ENCODE results near the gene NUTF2.
"Not testable (repeated sequence)": the region's sequence is repeated elsewhere in the genome, so short reads cannot be mapped to it uniquely, and the experiment has no call there.

The NUTF2 gene

GRCh38 chr16:67846320-67847063 lies at the start of gene NUTF2:
Gene NUTF2, plus strand, starts transcription at chr16:67846933. Its CDS starts 18,198 bp downstream, at chr16:67865131.
- peak; percentile 82 for DNase-seq

GRCh38 chr16:67800338-67800926 lies 46.3 kb upstream of the NUTF2 start:
- no peak for DNase-seq

GRCh38 chr16:67801241-67801640 lies 45.5 kb upstream of the NUTF2 start:
- DNase-seq: no peak

- DNase-seq: no peak
These were observed 44.9 kb upstream of the NUTF2 start for GRCh38 chr16:67801883-67802282.

- DNase-seq: no peak
These were observed 42.8 kb upstream of the NUTF2 start for GRCh38 chr16:67803894-67804293.

GRCh38 chr16:67804853-67805542 lies 41.7 kb upstream of the NUTF2 start:
- DNase-seq: no peak

GRCh38 chr16:67805718-67806427 lies 40.9 kb upstream of the NUTF2 start:
- peak; percentile 1 for DNase-seq

- DNase-seq: peak; percentile 94
These were observed 40.1 kb upstream of the NUTF2 start, which contains the start of the genes RANBP10 and TSNAXIP1 for GRCh38 chr16:67806428-67807147. Gene RANBP10, minus strand, starts transcription at chr16:67806560. Its CDS starts 24 bp downstream, at chr16:67806536. Gene TSNAXIP1, plus strand, starts transcription at chr16:67806889. Its CDS starts 261 bp downstream, at chr16:67807150.

GRCh38 chr16:67807148-67807682 lies 39.5 kb upstream of the NUTF2 start:
- DNase-seq: no peak

- DNase-seq: no peak
These were observed 34.8 kb upstream of the NUTF2 start for GRCh38 chr16:67811899-67812298.

- peak; percentile 45 for DNase-seq
These were observed 32.2 kb upstream of the NUTF2 start for GRCh38 chr16:67814567-67814966.

GRCh38 chr16:67820608-67821259 lies 26.0 kb upstream of the NUTF2 start:
- DNase-seq: no peak

GRCh38 chr16:67822511-67822910 lies 24.2 kb upstream of the NUTF2 start:
- DNase-seq: no peak

GRCh38 chr16:67825119-67825518 lies 21.6 kb upstream of the NUTF2 start:
- no peak for DNase-seq

GRCh38 chr16:67825906-67826305 lies 20.8 kb upstream of the NUTF2 start:
- no peak for DNase-seq

- DNase-seq: no peak
These were observed 18.1 kb upstream of the NUTF2 start for GRCh38 chr16:67828651-67829050.

- DNase-seq: no peak
These were observed 13.7 kb upstream of the NUTF2 start for GRCh38 chr16:67833030-67833414.

GRCh38 chr16:67833415-67834241 lies 13.1 kb upstream of the NUTF2 start:
- DNase-seq: peak; percentile 57

- DNase-seq: no peak
These were observed 12.5 kb upstream of the NUTF2 start for GRCh38 chr16:67834242-67834614.

GRCh38 chr16:67837190-67837589 lies 9.5 kb upstream of the NUTF2 start:
- DNase-seq: not testable (repeated sequence)

- DNase-seq: no peak
These were observed 8.9 kb upstream of the NUTF2 start for GRCh38 chr16:67837811-67838210.
